ENCODE results near the gene ATP1A4. TPM values are rescaled to one million over a fixed set of nuclear protein-coding genes. Genes with fewer than 3 reads are reported as not detected.

ATP1A4 gene
- total and polyA plus RNA-seq, 2 of the 8 experiments (the other 6 are each of a cell fraction or from before 2014, with no cell fraction given), result 0.48 to 0.61 TPM

DNA sequence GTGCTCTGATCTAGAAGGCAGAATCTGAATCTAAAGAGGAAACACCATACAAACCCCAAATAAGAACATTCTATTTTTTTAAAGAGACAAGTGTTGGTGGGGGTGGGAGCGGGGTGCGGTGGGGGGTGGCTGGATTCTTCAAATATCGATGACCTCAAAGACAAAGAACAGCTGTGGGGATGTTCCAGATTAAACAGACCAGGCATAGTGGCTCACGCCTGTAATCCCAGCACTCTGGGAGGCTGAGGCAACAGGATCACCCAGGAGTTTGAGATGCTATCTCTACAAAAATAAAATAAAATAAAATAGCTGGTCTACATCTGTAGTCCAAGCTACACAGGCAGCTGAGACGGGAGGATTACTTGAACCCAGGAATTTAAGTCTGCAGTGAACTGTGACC, 5.0 kb downstream of the ATP1A4 start:
- Histone ChIP-seq H3K27ac (ENCODE audit: low read depth, low read length) (no peak overlapping the region), H4K91ac (replicated peaks; ENCODE audit: insufficient read length, low read length) (no peak overlapping the region), H2BK5ac (ENCODE audit: low read depth, low read length) (no peak overlapping the region), H3K36me3 (ENCODE audit: control insufficient read depth in 2 of 4, insufficient read depth in 4 of 4, low read length in 3 of 4) (no peaks in the 10 kb centered on the region), H2BK12ac (ENCODE audit: low read depth, low read length) (no peak overlapping the region), H3K4ac (replicated peaks; ENCODE audit: insufficient read length, low read depth, low read length) (no peak overlapping the region), H4K5ac (ENCODE audit: insufficient read length, low read depth, low read length) (no peak overlapping the region), H3K4me2 (ENCODE audit: insufficient read depth in 1 of 2, low read depth in 2 of 2, low read length in 2 of 2) (no peak overlapping the region), H2AFZ (ENCODE audit: low read length) (no peak overlapping the region), H2BK15ac (ENCODE audit: low read length) (no peak overlapping the region), H3K79me1 (ENCODE audit: low read depth, low read length) (no peaks in the 10 kb centered on the region), H3K4me3 (ENCODE audit: extremely low read depth in 1 of 4, insufficient read depth in 2 of 4, low read depth in 3 of 4, low read length in 4 of 4) (no peak overlapping the region), H4K8ac (ENCODE audit: extremely low read depth, insufficient read depth, low read length) (no peak overlapping the region), H4K20me1 (replicated peaks in 1 of 2; ENCODE audit: control insufficient read depth in 1 of 2, insufficient read depth in 2 of 2, low read length in 2 of 2) (no peaks in the 10 kb centered on the region), H3K23me2 (ENCODE audit: low read depth, low read length) (no peaks in the 10 kb centered on the region; the same call in 1 of the 2 replicates), H2BK120ac (replicated peaks; ENCODE audit: low read depth, low read length) (no peak overlapping the region), H3K14ac (ENCODE audit: insufficient read length) (no peak overlapping the region), H3K18ac (ENCODE audit: extremely low read depth, low read length) (no peak overlapping the region), H3K9ac (replicated peaks in 1 of 4; ENCODE audit: extremely low read depth in 1 of 4, low read depth in 3 of 4, low read length in 3 of 4) (no peak overlapping the region), H3K4me1 (replicated peaks in 1 of 4; ENCODE audit: control insufficient read depth in 3 of 4, insufficient read depth in 4 of 4, low read length in 3 of 4) (no peaks in the 10 kb centered on the region), H3K9me3 (ENCODE audit: insufficient read depth in 2 of 2, low read depth in 1 of 2, low read length in 1 of 2) (no peaks in the 10 kb centered on the region), H3K27me3 (replicated peaks in 1 of 4; ENCODE audit: control insufficient read depth in 3 of 4, extremely low read depth in 1 of 4, insufficient read depth in 3 of 4, low read length in 3 of 4) (no peaks in the 10 kb centered on the region; a peak in 2 of 7 replicates), H3K79me2 (ENCODE audit: control insufficient read depth in 1 of 2, insufficient read depth in 2 of 2, low read length in 2 of 2) (no peaks in the 10 kb centered on the region), H2BK20ac (ENCODE audit: low read length) (no peak overlapping the region), H3K23ac (ENCODE audit: insufficient read length) (no peak overlapping the region), H3K56ac (replicated peaks; ENCODE audit: insufficient read length, low read depth, low read length) (no peak overlapping the region), H2AK5ac (ENCODE audit: low read depth, low read length) (no peak overlapping the region)
- ChIA-PET POLR2A (ENCODE audit: partially characterized antibody) (interaction anchor here (1.0 to 1.1 kb wide), 4 partner anchors 10 to 96 kb away, joined by 3 to 5 read pairs (median 4); no protein-coding TSS in a partner anchor), CTCF (ENCODE audit: partially characterized antibody) (interaction anchor here (0.9 to 18.4 kb wide), 19 partner anchors 11 to 136 kb away, joined by 3 to 257 read pairs (median 6); partner anchors contain the start of genes CASQ1 and PEA15)
- FAIRE-seq (no peak), DNase-seq (ENCODE audit: low read depth in 1 of 2, low spot score in 2 of 2) (no peak)
- WGBS, 2 experiments (ENCODE audit: extremely low coverage in 1 of 2, insufficient coverage in 1 of 2, insufficient read length in 1 of 2, insufficient replicate concordance in 2 of 2, low coverage in 1 of 2, low lambda C conversion rate in 2 of 2, missing lambda C conversion rate in 1 of 2), result 87% methylated on average over 5 of the region's 5 CpGs; no CpG with 5 or more reads in 1 of the 2 experiments
- TF ChIP-seq HDAC6 (IDR thresholded peaks at IDR 0.05; ENCODE audit: low read depth, low read length) (no peak), POLR2A (IDR thresholded peaks at IDR 0.05; ENCODE audit: control extremely low read depth in 1 of 2, low read depth in 2 of 2, low read length in 2 of 2) (no peak)
- TF ChIP-seq, protein P1, sequence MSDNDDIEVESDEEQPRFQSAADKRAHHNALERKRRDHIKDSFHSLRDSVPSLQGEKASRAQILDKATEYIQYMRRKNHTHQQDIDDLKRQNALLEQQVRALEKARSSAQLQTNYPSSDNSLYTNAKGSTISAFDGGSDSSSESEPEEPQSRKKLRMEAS (IDR thresholded peaks at IDR 0.05), result no peak
